Skeletal muscle tissue (tissue), 4 donors: ENCODE measurements around the gene AP1S1. TPM values are rescaled to one million over a fixed set of nuclear protein-coding genes. Genes with fewer than 3 reads are reported as not detected.
"Not testable (repeated sequence)": the region's sequence is repeated elsewhere in the genome, so short reads cannot be mapped to it uniquely, and the experiment has no call there.

Experiments used
- H3K27ac ChIP-seq: one replicate; pipeline ENCODE4 v1.7.0; 2013; ENCODE audit warnings: mild to moderate bottlenecking, low read depth, low read length, inconsistent platforms
- H3K27me3 ChIP-seq, 3 donors: one replicate each; pipeline ENCODE4 v1.7.0; 2013; ENCODE audit warnings: low read length in 3 of 3; ENCODE audit not compliant: control insufficient read depth in 3 of 3, insufficient read depth in 3 of 3
- H3K36me3 ChIP-seq, 3 donors: one replicate each; pipeline ENCODE4 v1.7.0; 2013; ENCODE audit warnings: low read length in 3 of 3; ENCODE audit not compliant: control insufficient read depth in 3 of 3, insufficient read depth in 3 of 3
- H3K4me1 ChIP-seq, 3 donors: one replicate each; pipeline ENCODE4 v1.7.0; 2013; ENCODE audit warnings: low read length in 3 of 3, mild to moderate bottlenecking in 3 of 3; ENCODE audit not compliant: control insufficient read depth in 3 of 3, insufficient read depth in 3 of 3
- H3K4me3 ChIP-seq, 3 donors: one replicate each; pipeline ENCODE4 v1.7.0; 2013; ENCODE audit warnings: low read length in 3 of 3
- H3K9ac ChIP-seq, 3 donors: one replicate each; pipeline ENCODE4 v1.7.0; 2013; ENCODE audit warnings: low read length in 3 of 3, mild to moderate bottlenecking in 3 of 3, moderate library complexity in 2 of 3, low read depth in 1 of 3
- H3K9me3 ChIP-seq, 3 donors: one replicate each; pipeline ENCODE4 v1.7.0; 2013; ENCODE audit warnings: low read length in 3 of 3; ENCODE audit not compliant: control insufficient read depth in 3 of 3
- total RNA-seq: library from RNA; depleted of rRNA; stranded (reverse); fragments of >200 nt; gene quantifications from one replicate; pipeline ENCODE4 v1.2.3, GENCODE V29; 2014
- donor health status: Osteomylitis.

The AP1S1 gene
- total RNA-seq = 27.7 TPM

DNA sequence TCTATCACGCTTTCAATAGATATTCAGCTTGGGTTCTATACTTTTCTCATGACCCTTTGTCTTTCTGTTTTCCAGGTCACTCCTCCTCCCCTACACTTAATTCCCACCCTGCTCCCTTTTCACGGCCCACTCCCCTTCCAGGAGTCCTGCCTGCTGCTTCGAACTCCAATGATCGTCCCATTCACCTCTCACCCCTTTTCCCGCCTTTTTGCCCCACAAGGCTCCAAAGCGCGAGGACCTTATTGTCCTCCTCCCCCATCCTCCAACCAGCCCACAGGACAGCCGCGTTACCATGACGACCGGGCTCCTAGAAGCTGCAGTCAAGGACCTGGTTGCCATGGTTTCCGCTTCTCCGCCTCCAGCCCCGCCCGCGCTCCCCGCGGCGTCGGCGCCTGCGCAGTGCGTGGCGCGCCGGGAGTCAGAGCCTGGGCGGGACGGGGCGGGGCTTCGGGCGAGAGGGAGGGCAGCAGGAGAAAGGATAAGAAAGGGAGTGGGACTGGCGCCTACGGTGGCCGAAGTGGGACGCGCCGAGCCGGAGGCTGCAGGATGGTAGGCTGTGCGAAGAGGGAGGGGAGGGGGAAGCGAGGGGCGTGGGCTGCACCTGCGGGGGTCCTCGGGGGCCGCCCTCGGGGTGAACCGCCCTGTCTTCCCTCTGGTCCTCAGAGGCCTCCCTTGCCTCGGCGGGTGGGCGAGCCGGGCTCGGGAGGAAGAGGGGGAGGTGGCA, at the start of gene AP1S1:
AP1S1 (plus strand) TSS at position 508 of the 724 bp plus-strand sequence; CDS start at position 547, 39 bp downstream.
- Histone ChIP-seq H3K4me3 (peak within 1 kb of the TSS; percentile 67 to 77 (median 74)), H3K9me3 (no peaks in the 10 kb centered on the region), H3K9ac (peak within 1 kb of the TSS in 2 of 3 donors; percentile 67 to 73), H3K27me3 (peaks cover 5 to 8% (median 5%) of the 10 kb centered on the region in 3 donors), H3K36me3 (peaks cover 10 to 20% (median 13%) of the 10 kb centered on the region in 3 donors), H3K4me1 (peaks cover 8 to 14% (median 11%) of the 10 kb centered on the region in 3 donors), H3K27ac (no peak within 1 kb of the TSS)

DNA sequence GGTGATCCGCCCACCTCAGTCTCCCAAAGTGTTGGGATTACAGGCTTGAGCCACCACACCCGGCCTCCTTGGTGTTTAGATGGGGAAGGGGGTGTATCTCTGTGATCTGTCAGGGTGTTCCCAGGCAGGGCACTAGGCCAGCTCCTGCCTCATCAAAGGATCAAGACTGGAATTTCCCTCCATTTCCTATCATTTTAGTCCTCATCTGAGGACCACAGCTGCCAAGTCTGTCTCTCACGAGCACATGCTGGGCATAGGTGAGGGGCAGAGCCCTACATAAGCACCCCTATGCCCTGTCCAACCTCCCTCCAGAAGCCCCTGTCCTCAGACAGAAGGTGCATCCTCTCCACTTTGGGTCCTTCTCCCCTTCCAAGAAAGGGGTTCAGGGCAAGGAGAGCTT, 49.5 kb upstream of the AP1S1 start:
- Histone ChIP-seq H3K4me1 (peaks cover 14 to 19% (median 18%) of the 10 kb centered on the region in 3 donors), H3K9me3 (no peaks in the 10 kb centered on the region), H3K27ac (no peak overlapping the region), H3K4me3 (no peak overlapping the region), H3K27me3 (no peaks in the 10 kb centered on the region), H3K36me3 (no peaks in the 10 kb centered on the region), H3K9ac (no peak overlapping the region)

DNA sequence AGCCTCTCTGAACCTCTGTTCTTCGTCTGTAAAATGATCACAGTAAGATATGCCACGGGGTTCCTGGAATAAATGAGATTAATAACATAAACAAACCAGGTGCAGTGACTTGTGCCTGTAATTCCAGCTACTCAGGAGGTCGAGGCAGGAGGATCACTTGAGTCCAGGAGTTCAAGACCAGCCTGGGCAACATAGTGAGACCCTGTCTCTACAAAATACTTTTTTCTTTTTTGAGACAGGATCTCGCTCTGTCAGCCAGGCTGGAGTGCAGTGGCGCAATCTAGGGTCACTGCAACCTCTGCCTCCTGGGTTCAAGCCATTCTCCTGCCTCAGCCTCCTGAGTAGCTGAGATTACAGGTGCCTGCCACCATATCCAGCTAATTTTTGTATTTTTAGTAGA, 49.0 kb upstream of the AP1S1 start:
- H3K4me1 ChIP-seq = peaks cover 9 to 15% (median 13%) of the 10 kb centered on the region in 3 donors
- not testable (repeated sequence) for H3K9me3 ChIP-seq, H3K4me3 ChIP-seq, H3K36me3 ChIP-seq, H3K27ac ChIP-seq, H3K27me3 ChIP-seq, H3K9ac ChIP-seq

DNA sequence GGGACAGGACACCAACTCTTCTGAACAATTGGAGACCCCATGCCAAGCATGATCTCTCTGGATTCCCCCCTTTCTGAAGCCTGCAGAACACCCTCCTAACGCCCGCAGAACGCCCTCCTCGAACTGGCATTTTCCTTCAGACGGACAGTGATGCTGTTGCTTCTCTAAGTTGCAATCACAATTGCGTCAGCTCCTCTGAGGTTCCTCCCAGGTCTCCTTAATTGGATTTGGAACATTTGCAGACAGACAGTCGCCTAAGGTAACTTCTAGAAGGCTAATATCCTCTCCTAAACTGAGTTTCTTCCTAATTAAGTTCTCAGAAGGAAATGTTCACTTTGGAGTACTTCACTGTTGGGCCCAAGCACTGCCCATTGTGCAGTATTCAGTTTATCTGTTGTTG, 47.9 kb upstream of the AP1S1 start:
- H3K9me3 ChIP-seq = no peaks in the 10 kb centered on the region
- H3K36me3 ChIP-seq = no peaks in the 10 kb centered on the region
- H3K27ac ChIP-seq = no peak overlapping the region
- no peaks in the 10 kb centered on the region for H3K27me3 ChIP-seq
- H3K4me1 ChIP-seq = peaks cover 4 to 8% (median 7%) of the 10 kb centered on the region in 3 donors
- no peak overlapping the region for H3K9ac ChIP-seq
- H3K4me3 ChIP-seq = no peak overlapping the region

GRCh38 chr7:101108330-101108857, 45.9 kb upstream of the AP1S1 start:
- H3K27me3 ChIP-seq = no peaks in the 10 kb centered on the region
- no peak overlapping the region for H3K4me3 ChIP-seq
- no peaks in the 10 kb centered on the region for H3K36me3 ChIP-seq
- H3K4me1 ChIP-seq = peaks cover 7 to 14% (median 11%) of the 10 kb centered on the region in 3 donors
- no peaks in the 10 kb centered on the region for H3K9me3 ChIP-seq
- no peak overlapping the region for H3K27ac ChIP-seq
- no peak overlapping the region for H3K9ac ChIP-seq

DNA sequence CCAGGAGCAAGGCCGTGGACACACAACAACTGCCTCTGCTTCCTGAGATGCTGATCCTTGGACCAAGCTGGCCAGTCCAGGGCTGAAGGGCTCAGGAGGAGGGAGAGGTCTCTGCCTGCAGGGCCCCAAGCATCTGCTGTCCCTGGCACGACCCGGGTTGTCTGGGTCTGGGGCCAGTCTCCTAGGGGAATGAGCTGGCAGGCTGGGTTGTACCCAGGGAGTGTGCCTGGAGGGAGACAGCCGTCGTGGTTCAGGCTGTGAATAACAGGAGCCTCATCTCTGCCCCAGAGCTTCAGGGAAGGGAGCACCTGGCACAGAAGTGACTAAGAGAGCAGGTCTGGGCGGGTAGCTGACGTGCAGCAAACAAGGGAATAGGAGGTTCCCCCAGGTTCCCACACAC, 45.3 kb upstream of the AP1S1 start:
- Histone ChIP-seq H3K4me1 (peaks cover 7 to 14% (median 11%) of the 10 kb centered on the region in 3 donors), H3K4me3 (no peak overlapping the region), H3K27me3 (no peaks in the 10 kb centered on the region), H3K36me3 (no peaks in the 10 kb centered on the region), H3K9me3 (no peaks in the 10 kb centered on the region), H3K9ac (no peak overlapping the region), H3K27ac (no peak overlapping the region)

GRCh38 chr7:101109368-101109767, 44.9 kb upstream of the AP1S1 start:
- no peaks in the 10 kb centered on the region for H3K27me3 ChIP-seq
- no peak overlapping the region for H3K4me3 ChIP-seq
- peaks cover 7 to 14% (median 11%) of the 10 kb centered on the region in 3 donors for H3K4me1 ChIP-seq
- H3K36me3 ChIP-seq = no peaks in the 10 kb centered on the region
- H3K27ac ChIP-seq = no peak overlapping the region
- no peak overlapping the region for H3K9ac ChIP-seq
- no peaks in the 10 kb centered on the region for H3K9me3 ChIP-seq

- Histone ChIP-seq H3K27me3 (no peaks in the 10 kb centered on the region), H3K27ac (no peak overlapping the region), H3K36me3 (no peaks in the 10 kb centered on the region), H3K4me3 (no peak overlapping the region), H3K9me3 (no peaks in the 10 kb centered on the region), H3K9ac (no peak overlapping the region), H3K4me1 (peaks cover 7 to 12% (median 11%) of the 10 kb centered on the region in 3 donors)
These were observed 43.0 kb upstream of the AP1S1 start for GRCh38 chr7:101111261-101111660.

- Histone ChIP-seq H3K36me3 (no peaks in the 10 kb centered on the region), H3K4me1 (peaks cover 7 to 12% (median 11%) of the 10 kb centered on the region in 3 donors), H3K9ac (peak overlapping the region in 1 of 3 donors; percentile 2), H3K4me3 (no peak overlapping the region), H3K9me3 (no peaks in the 10 kb centered on the region), H3K27ac (peak overlapping the region; percentile 36), H3K27me3 (no peaks in the 10 kb centered on the region)
These were observed 42.0 kb upstream of the AP1S1 start for GRCh38 chr7:101112233-101112632.

DNA sequence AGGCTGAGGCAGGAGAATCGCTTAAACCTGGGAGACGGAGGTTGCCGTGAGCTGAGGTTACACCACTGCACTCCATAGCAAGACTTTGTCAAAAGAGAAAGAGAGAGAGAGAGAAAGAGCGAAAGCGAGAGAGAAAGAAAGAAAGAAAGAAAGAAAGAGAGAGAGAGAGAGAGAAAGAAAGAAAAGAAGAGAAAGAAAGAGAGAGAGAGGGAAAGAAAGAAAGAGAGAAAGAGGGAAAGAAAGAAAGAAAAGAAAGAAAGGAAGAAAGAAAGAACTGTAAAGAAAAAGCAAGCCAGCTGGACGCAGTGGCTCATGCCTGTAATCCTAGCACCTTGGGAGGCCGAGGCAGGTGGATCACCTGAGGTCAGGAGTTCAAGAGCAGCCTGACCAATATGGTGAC, 41.1 kb upstream of the AP1S1 start:
- H3K36me3 ChIP-seq, H3K27ac ChIP-seq, H3K27me3 ChIP-seq, H3K9me3 ChIP-seq, H3K4me3 ChIP-seq, H3K9ac ChIP-seq: not testable (repeated sequence)
- H3K4me1 ChIP-seq = peaks cover 7 to 16% (median 12%) of the 10 kb centered on the region in 3 donors
